IMR-90 (cell line): ENCODE results near the gene NOG. TPM values are rescaled to one million over a fixed set of nuclear protein-coding genes. Genes with fewer than 3 reads are reported as not detected.

Source experiments
- ATAC-seq: fragments of 200-7000 bp; cut with Tn5 transposase; 2 replicates; pipeline ENCODE4 v1.9.1; 2020; ENCODE audit warnings: low read depth, mild to moderate bottlenecking, moderate library complexity
- BruUV-seq: library from RNA; stranded (reverse); fragments of 400-500 nt; replicated peaks from 2 replicates; lab custom pipeline; 2021; lab: Mats Ljungman, UMichigan
- CTCF ChIA-PET: fragments of 300-600 bp; formaldehyde crosslinking; extraction: SDS; loops from one replicate; lab custom pipeline; 2021; ENCODE audit warnings: antibody characterized with exemption; lab: Yijun Ruan, JAX
- POLR2A ChIA-PET: fragments of 300-600 bp; sonication (Branson Sonifier 250); formaldehyde crosslinking; loops from one replicate; lab custom pipeline; 2022; ENCODE audit warnings: antibody characterized with exemption; ENCODE audit not compliant: unreplicated experiment; lab: Charles Lee
- DNase-seq: peaks from one replicate; pipeline ENCODE4 v3.0.0; 2013
- H2AFZ ChIP-seq: replicated peaks from 2 replicates; pipeline ENCODE3; 2013; ENCODE audit warnings: low read length, mild to moderate bottlenecking; ENCODE audit not compliant: poor library complexity
- H2AK5ac ChIP-seq: 2 replicates; pipeline ENCODE4 v1.6.1; 2013; ENCODE audit warnings: low read depth, low read length, inconsistent platforms
- H2AK9ac ChIP-seq: replicated peaks from 2 replicates; pipeline ENCODE3; 2013; ENCODE audit warnings: mild to moderate bottlenecking, low read depth, low read length, moderate library complexity; ENCODE audit not compliant: poor library complexity
- H2BK120ac ChIP-seq: 2 replicates; pipeline ENCODE4 v1.6.1; 2013; ENCODE audit warnings: low read depth, low read length, inconsistent platforms
- H2BK15ac ChIP-seq: 3 replicates; pipeline ENCODE4 v1.6.1; 2013; ENCODE audit warnings: low read depth, low read length, inconsistent platforms
- H2BK20ac ChIP-seq: 2 replicates; pipeline ENCODE4 v1.6.1; 2013; ENCODE audit warnings: low read depth, mild to moderate bottlenecking, inconsistent platforms, low read length, moderate library complexity
- H2BK5ac ChIP-seq: 2 replicates; pipeline ENCODE4 v1.6.1; 2013; ENCODE audit warnings: mild to moderate bottlenecking, low read depth, low read length, inconsistent platforms; ENCODE audit not compliant: poor library complexity, severe bottlenecking
- H3K14ac ChIP-seq: replicated peaks from 2 replicates; pipeline ENCODE4 v1.6.1; 2013; ENCODE audit warnings: low read depth, low read length, inconsistent platforms
- H3K18ac ChIP-seq: 2 replicates; pipeline ENCODE4 v1.6.1; 2013; ENCODE audit warnings: low read depth, low read length, control low read depth
- H3K23ac ChIP-seq: 2 replicates; pipeline ENCODE4 v1.6.1; 2013; ENCODE audit warnings: low read depth, low read length, inconsistent platforms
- H3K27ac ChIP-seq: 2 replicates; pipeline ENCODE4 v1.5.1; 2013; ENCODE audit warnings: mild to moderate bottlenecking, control low read depth, low read length; ENCODE audit not compliant: insufficient read depth
- H3K27me3 ChIP-seq: 2 replicates; pipeline ENCODE4 v1.6.1; 2013; ENCODE audit warnings: low read length; ENCODE audit not compliant: control insufficient read depth, insufficient read depth
- H3K36me3 ChIP-seq: 2 replicates; pipeline ENCODE4 v1.6.1; 2013; ENCODE audit warnings: low read length, mixed read lengths; ENCODE audit not compliant: control insufficient read depth, insufficient read depth
- H3K4ac ChIP-seq: 2 replicates; pipeline ENCODE4 v1.6.1; 2013; ENCODE audit warnings: low read depth, low read length, inconsistent platforms
- H3K4me1 ChIP-seq: 2 replicates; pipeline ENCODE4 v1.6.1; 2013; ENCODE audit warnings: low read length, mixed read lengths; ENCODE audit not compliant: control insufficient read depth, insufficient read depth
- H3K4me2 ChIP-seq: 2 replicates; pipeline ENCODE4 v1.6.1; 2013; ENCODE audit warnings: low read depth, mild to moderate bottlenecking, control low read depth, low read length, moderate library complexity
- H3K4me3 ChIP-seq: 2 replicates; pipeline ENCODE4 v1.5.1; 2013; ENCODE audit warnings: low read depth, mild to moderate bottlenecking, control low read depth, low read length, moderate library complexity; ENCODE audit not compliant: insufficient read depth
- H3K56ac ChIP-seq: 2 replicates; pipeline ENCODE4 v1.6.1; 2013; ENCODE audit warnings: low read length, inconsistent platforms; ENCODE audit not compliant: insufficient read depth; ENCODE audit errors: extremely low read depth
- H3K79me1 ChIP-seq, 2 experiments: 2 replicates each; pipeline ENCODE4 v1.6.1; 2013; ENCODE audit warnings: low read length in 2 of 2, inconsistent platforms in 1 of 2, low read depth in 1 of 2
- H3K9ac ChIP-seq: 2 replicates; pipeline ENCODE4 v1.6.1; 2013; ENCODE audit warnings: low read depth, low read length, control low read depth
- H3K9me1 ChIP-seq: 2 replicates; pipeline ENCODE4 v1.6.1; 2013; ENCODE audit warnings: low read length, inconsistent platforms; ENCODE audit not compliant: insufficient read depth
- H3K9me3 ChIP-seq: 2 replicates; pipeline ENCODE4 v1.6.1; 2013; ENCODE audit warnings: low read length; ENCODE audit not compliant: control insufficient read depth, insufficient read depth
- H4K20me1 ChIP-seq: 2 replicates; pipeline ENCODE4 v1.6.1; 2013; ENCODE audit warnings: low read length, inconsistent platforms; ENCODE audit not compliant: insufficient read depth
- H4K5ac ChIP-seq: 2 replicates; pipeline ENCODE4 v1.6.1; 2013; ENCODE audit warnings: mild to moderate bottlenecking, low read depth, low read length, control low read depth
- H4K8ac ChIP-seq, 2 experiments: 2 replicates each; pipeline ENCODE4 v1.6.1; 2013; ENCODE audit warnings: low read depth in 2 of 2, low read length in 2 of 2, control low read depth in 1 of 2, inconsistent platforms in 1 of 2
- H4K91ac ChIP-seq: 2 replicates; pipeline ENCODE4 v1.6.1; 2013; ENCODE audit warnings: low read depth, low read length, inconsistent platforms; ENCODE audit not compliant: insufficient read depth
- BHLHE40 ChIP-seq: fragments of 150-350 bp; IDR thresholded peaks from 2 replicates; pipeline ENCODE4 v1.6.1; 2016; ENCODE audit warnings: mild to moderate bottlenecking, low read depth, low read length
- CEBPB ChIP-seq: IDR thresholded peaks from 2 replicates; pipeline ENCODE4 v1.6.1; 2012; ENCODE audit warnings: low read depth, low read length, improper control_type of control experiment
- CHD1 ChIP-seq: IDR thresholded peaks from 2 replicates; pipeline ENCODE4 v1.6.1; 2012; ENCODE audit warnings: low read depth, low read length, improper control_type of control experiment
- CTCF ChIP-seq: conservative IDR thresholded peaks from 2 replicates; pipeline ENCODE4 v1.5.1; 2012; ENCODE audit warnings: mild to moderate bottlenecking, low read depth, low read length, improper control_type of control experiment
- ELK1 ChIP-seq: fragments of 150-350 bp; IDR thresholded peaks from 2 replicates; pipeline ENCODE4 v1.6.1; 2016; ENCODE audit warnings: low read depth, mild to moderate bottlenecking, low read length, moderate library complexity, borderline replicate concordance
- FOS ChIP-seq: fragments of 150-350 bp; IDR thresholded peaks from 2 replicates; pipeline ENCODE4 v1.6.1; 2016; ENCODE audit warnings: low read depth, low read length
- MAFK ChIP-seq: IDR thresholded peaks from 2 replicates; pipeline ENCODE4 v1.6.1; 2012; ENCODE audit warnings: low read depth, low read length, improper control_type of control experiment
- MAZ ChIP-seq: IDR thresholded peaks from 2 replicates; pipeline ENCODE4 v1.6.1; 2012; ENCODE audit warnings: low read depth, mild to moderate bottlenecking, low read length, improper control_type of control experiment, moderate library complexity, borderline replicate concordance
- NFE2L2 ChIP-seq: fragments of 150-350 bp; IDR thresholded peaks from 2 replicates; pipeline ENCODE4 v1.6.1; 2016; ENCODE audit warnings: low read depth, mild to moderate bottlenecking, low read length
- POLR2A ChIP-seq: IDR thresholded peaks from 2 replicates; pipeline ENCODE4 v1.6.1; 2012; ENCODE audit warnings: mild to moderate bottlenecking, low read depth, low read length
- RAD21 ChIP-seq: IDR thresholded peaks from 2 replicates; pipeline ENCODE4 v1.6.1; 2012; ENCODE audit warnings: low read length, improper control_type of control experiment
- RCOR1 ChIP-seq: IDR thresholded peaks from 2 replicates; pipeline ENCODE4 v1.6.1; 2012; ENCODE audit warnings: mild to moderate bottlenecking, low read length, improper control_type of control experiment; ENCODE audit not compliant: insufficient replicate concordance
- RFX5 ChIP-seq: IDR thresholded peaks from 2 replicates; pipeline ENCODE4 v1.8.0; 2012; ENCODE audit warnings: low read depth, mild to moderate bottlenecking, low read length, moderate library complexity
- SMC3 ChIP-seq: fragments of 150-350 bp; IDR thresholded peaks from 2 replicates; pipeline ENCODE4 v1.6.1; 2016; ENCODE audit warnings: low read depth, mild to moderate bottlenecking, antibody characterized with exemption, low read length, moderate library complexity
- USF2 ChIP-seq: fragments of 150-350 bp; IDR thresholded peaks from 2 replicates; pipeline ENCODE4 v1.6.1; 2017; ENCODE audit warnings: mild to moderate bottlenecking, antibody characterized with exemption, low read length, low read depth
- WGBS, 2 experiments: methylation state at CpG; one replicate each; pipeline versions ENCODE4 v1.1.5 to v1.1.7; 2013; ENCODE audit warnings: missing lambda C conversion rate in 2 of 2; ENCODE audit not compliant: insufficient read length in 1 of 2; ENCODE audit errors: extremely low coverage in 2 of 2; 5-methylcytosine and 5-hydroxymethylcytosine counted together
- dilution Hi-C: fragments of 300-500 bp; cut with HindIII; formaldehyde crosslinking; loops from one replicate; pipeline ENCODE4 v1.14.3; 2018; ENCODE audit warnings: low sequenced_read_pairs; ENCODE audit not compliant: unreplicated experiment
- in situ Hi-C: fragments of 300-500 bp; cut with MboI; formaldehyde crosslinking; loops from 3 replicates; pipeline ENCODE4 v1.14.3; 2019; ENCODE audit warnings: low sequenced_read_pairs, inconsistent platforms, mixed read lengths
- intact Hi-C: fragments of 100-400 bp; cut with micrococcal nuclease; formaldehyde crosslinking; loops from 2 replicates; pipeline ENCODE4 v1.10.0; 2022
- polyA plus RNA-seq, 3 experiments: library from polyadenylated mRNA; depleted of rRNA; stranded (reverse); fragments of >200 nt; gene quantifications; 2 replicates each; pipeline ENCODE4 v1.2.3, GENCODE V29; 2012; ENCODE audit warnings: low replicate concordance in 1 of 3
- total RNA-seq: library from RNA; depleted of rRNA; stranded (reverse); fragments of >200 nt; gene quantifications from 2 replicates; pipeline ENCODE4 v1.2.3, GENCODE V29; 2012

The NOG gene
- total and polyA plus RNA-seq, 2 of the 4 experiments (the other 2 are of a cell fraction): 11.7 to 13.1 TPM

GRCh38 chr17:56549501-56549900 lies 44.0 kb upstream of the NOG start:
- dilution Hi-C loops: no loop called here
- no peak overlapping the region for H2BK15ac ChIP-seq
- DNase-seq: no peak
- H4K8ac ChIP-seq: no peak overlapping the region
- in situ Hi-C loops: no loop called here
- ChIA-PET POLR2A (no interaction called here), CTCF (interaction anchor here (1.2 kb wide), 1 partner anchor 11 kb away, joined by 3 read pairs; no protein-coding TSS in a partner anchor)
- no peak overlapping the region for H3K56ac ChIP-seq
- H3K9ac ChIP-seq: no peak overlapping the region
- peaks cover 2% of the 10 kb centered on the region; the same call in 1 of the 2 replicates for H3K27me3 ChIP-seq
- no peak overlapping the region for H3K27ac ChIP-seq
- no peak overlapping the region for H2BK5ac ChIP-seq
- H4K91ac ChIP-seq: no peak overlapping the region
- no peak for ATAC-seq
- H2BK120ac ChIP-seq: no peak overlapping the region
- no peak overlapping the region for H4K5ac ChIP-seq
- no peak overlapping the region for H3K18ac ChIP-seq
- no peak overlapping the region for H2BK20ac ChIP-seq
- no peak overlapping the region for H3K4ac ChIP-seq
- no CpG with 5 or more reads among the region's 1 CpG for WGBS, 2 experiments
- no peak overlapping the region for H3K14ac ChIP-seq
- H3K9me3 ChIP-seq: no peaks in the 10 kb centered on the region
- H3K9me1 ChIP-seq: no peaks in the 10 kb centered on the region
- no peak overlapping the region for H2AK9ac ChIP-seq
- no peak overlapping the region for H3K4me2 ChIP-seq
- no peaks in the 10 kb centered on the region for H3K79me1 ChIP-seq
- H3K23ac ChIP-seq: no peak overlapping the region
- TF ChIP-seq RFX5: no peak
- TF ChIP-seq CTCF: no peak
- no peak for TF ChIP-seq FOS
- TF ChIP-seq NFE2L2: no peak
- no peak for TF ChIP-seq ELK1
- TF ChIP-seq CHD1: no peak
- no peak for TF ChIP-seq USF2
- no peak for TF ChIP-seq RAD21
- no peak for TF ChIP-seq MAFK
- no peak for TF ChIP-seq CEBPB
- TF ChIP-seq RCOR1: no peak
- TF ChIP-seq BHLHE40: no peak
- no peak for TF ChIP-seq POLR2A
- TF ChIP-seq MAZ: no peak
- TF ChIP-seq SMC3: no peak
- no peak overlapping the region for H2AFZ ChIP-seq
- no peaks in the 10 kb centered on the region for H3K36me3 ChIP-seq
- no peaks in the 10 kb centered on the region for H4K20me1 ChIP-seq
- H2AK5ac ChIP-seq: no peak overlapping the region
- no peak overlapping the region for H3K4me3 ChIP-seq
- BruUV-seq: no TSS peak
- intact Hi-C loops: no loop called here
- no peaks in the 10 kb centered on the region for H3K4me1 ChIP-seq
